GM13976 (cell line): Measurements from ENCODE around the gene KDM8.

Experiments
- DNase-seq: peaks from one replicate; pipeline ENCODE4 v3.0.0; 2012; ENCODE audit warnings: low spot score
- CTCF ChIP-seq: IDR thresholded peaks from 2 replicates; pipeline ENCODE4 v1.5.1; 2012; ENCODE audit warnings: borderline replicate concordance, mild to moderate bottlenecking; ENCODE audit not compliant: insufficient read depth; ENCODE audit errors: extremely low read depth, missing control alignments, control extremely low read depth
- in situ Hi-C: fragments of 300-500 bp; cut with MboI; formaldehyde crosslinking; loops from one replicate; pipeline ENCODE4 v1.12.0; 2022; ENCODE audit warnings: low sequenced_read_pairs, mixed read lengths, inconsistent platforms; ENCODE audit not compliant: unreplicated experiment

KDM8 gene

GRCh38 chr16:27228621-27229501, 25.5 kb downstream of the KDM8 start:
- TF ChIP-seq CTCF, result peak; percentile 13
- in situ Hi-C loops, result no loop called here
- peak; percentile 50 for DNase-seq

GRCh38 chr16:27229891-27230470, 26.7 kb downstream of the KDM8 start:
- in situ Hi-C loops, result loop anchor here (10.0 kb wide), 2 partner anchors 135 to 225 kb away; no protein-coding TSS in a partner anchor
- TF ChIP-seq CTCF, result no peak
- no peak for DNase-seq

GRCh38 chr16:27230562-27231001, 27.3 kb downstream of the KDM8 start:
- in situ Hi-C loops, result loop anchor here (10.0 kb wide), 2 partner anchors 134 to 224 kb away; no protein-coding TSS in a partner anchor
- DNase-seq, result no peak
- TF ChIP-seq CTCF, result no peak

GRCh38 chr16:27231692-27232060, 28.4 kb downstream of the KDM8 start:
- DNase-seq, result no peak
- TF ChIP-seq CTCF, result no peak
- in situ Hi-C loops, result loop anchor here (10.0 kb wide), 2 partner anchors 133 to 223 kb away; no protein-coding TSS in a partner anchor

- TF ChIP-seq CTCF, result no peak
- peak; percentile 67 for DNase-seq
- in situ Hi-C loops, result loop anchor here (10.0 kb wide), 2 partner anchors 133 to 223 kb away; no protein-coding TSS in a partner anchor
These were observed 29.0 kb downstream of the KDM8 start for GRCh38 chr16:27232061-27232900.
